NCI-H345 treated with DMSO at 0.1 percent for 48 hours (cell line): ENCODE data around the gene TTC33.
"Not testable (repeated sequence)": the region's sequence is repeated elsewhere in the genome, so short reads cannot be mapped to it uniquely, and the experiment has no call there.

ENCODE experiments used
- DNase-seq: peaks from one replicate; lab custom pipeline; 2025; ENCODE audit not compliant: unreplicated experiment; lab: John Stamatoyannopoulos, UW

The TTC33 gene

GRCh38 chr5:40618926-40619325 is 136.8 kb downstream of the TTC33 start:
- DNase-seq: no peak

- no peak for DNase-seq
Measured at GRCh38 chr5:40616781-40617180, 139.0 kb downstream of the TTC33 start.

GRCh38 chr5:40615586-40616170 is 140.1 kb downstream of the TTC33 start:
- DNase-seq: no peak

GRCh38 chr5:40614923-40615585 is 140.7 kb downstream of the TTC33 start:
- no peak for DNase-seq

GRCh38 chr5:40614466-40614865 is 141.3 kb downstream of the TTC33 start:
- DNase-seq: no peak

- DNase-seq: no peak
Measured at GRCh38 chr5:40607202-40607601, 148.6 kb downstream of the TTC33 start.

- DNase-seq: no peak
Measured at GRCh38 chr5:40606077-40606765, 149.5 kb downstream of the TTC33 start.

- no peak for DNase-seq
Measured at GRCh38 chr5:40605295-40605958, 150.3 kb downstream of the TTC33 start.

- DNase-seq: no peak
Measured at GRCh38 chr5:40603378-40603777, 152.4 kb downstream of the TTC33 start.

- DNase-seq: no peak
Measured at GRCh38 chr5:40601198-40601868, 154.4 kb downstream of the TTC33 start.

GRCh38 chr5:40600383-40600782 is 155.4 kb downstream of the TTC33 start:
- DNase-seq: no peak

- DNase-seq: no peak
Measured at GRCh38 chr5:40599676-40600075, 156.1 kb downstream of the TTC33 start.

GRCh38 chr5:40594811-40595210 is 160.9 kb downstream of the TTC33 start:
- DNase-seq: no peak

GRCh38 chr5:40591727-40592396 is 163.9 kb downstream of the TTC33 start:
- not testable (repeated sequence) for DNase-seq

GRCh38 chr5:40587376-40587775 is 168.4 kb downstream of the TTC33 start:
- DNase-seq: no peak

GRCh38 chr5:40585537-40586267 is 170.1 kb downstream of the TTC33 start:
- no peak for DNase-seq

- no peak for DNase-seq
Measured at GRCh38 chr5:40584054-40584453, 171.7 kb downstream of the TTC33 start.

- DNase-seq: no peak
Measured at GRCh38 chr5:40578501-40579451, 177.0 kb downstream of the TTC33 start.

GRCh38 chr5:40577718-40578117 is 178.0 kb downstream of the TTC33 start:
- no peak for DNase-seq
